Aorta (tissue), 5 donors: Measurements from ENCODE around the gene RAB19. TPM values are rescaled to one million over a fixed set of nuclear protein-coding genes. Genes with fewer than 3 reads are reported as not detected.

Experiments used
- ATAC-seq: fragments of 200-7000 bp; cut with Tn5 transposase; one replicate; pipeline ENCODE4 v1.9.1; 2022; ENCODE audit warnings: moderate library complexity; ENCODE audit not compliant: low FRiP score
- DNase-seq, 2 donors: peaks; one replicate each; pipeline ENCODE4 v3.0.0-alpha.2; 2020
- H3K27ac ChIP-seq, 2 donors: one replicate each; pipeline ENCODE4 v1.5.1; 2013; ENCODE audit warnings: low read length in 2 of 2, mild to moderate bottlenecking in 2 of 2, moderate library complexity in 2 of 2, control low read depth in 1 of 2, inconsistent platforms in 1 of 2, low read depth in 1 of 2
- H3K27me3 ChIP-seq, 2 donors: one replicate each; pipeline ENCODE4 v1.6.1; 2013; ENCODE audit warnings: control low read depth in 1 of 2, low read length in 1 of 2, mild to moderate bottlenecking in 1 of 2, moderate library complexity in 1 of 2; ENCODE audit not compliant: insufficient read depth in 2 of 2, control insufficient read depth in 1 of 2
- H3K36me3 ChIP-seq, 2 donors: one replicate each; pipeline ENCODE4 v1.6.1; 2013; ENCODE audit warnings: control low read depth in 1 of 2, low read length in 1 of 2, mild to moderate bottlenecking in 1 of 2; ENCODE audit not compliant: insufficient read depth in 2 of 2, control insufficient read depth in 1 of 2
- H3K4me1 ChIP-seq, 2 donors: one replicate each; pipeline ENCODE4 v1.6.1; 2013; ENCODE audit warnings: low read length in 2 of 2, control low read depth in 1 of 2, mild to moderate bottlenecking in 1 of 2, moderate library complexity in 1 of 2; ENCODE audit not compliant: insufficient read depth in 2 of 2, control insufficient read depth in 1 of 2
- H3K4me3 ChIP-seq, 2 donors: one replicate each; pipeline ENCODE4 v1.5.1; 2013; ENCODE audit warnings: low read length in 2 of 2, control low read depth in 1 of 2, mild to moderate bottlenecking in 1 of 2
- H3K9me3 ChIP-seq: one replicate; pipeline ENCODE4 v1.6.1; 2013; ENCODE audit warnings: mild to moderate bottlenecking, low read length; ENCODE audit not compliant: control insufficient read depth
- WGBS, 2 donors: extraction: QIAGEN DNeasy Blood & Tissue Kit; methylation state at CpG; one replicate each; pipeline ENCODE4 v1.1.7; 2013; 5-methylcytosine and 5-hydroxymethylcytosine counted together
- intact Hi-C, 2 donors: fragments of 100-400 bp; cut with DNase I; formaldehyde crosslinking; loops; one replicate each; pipeline versions ENCODE4 v1.14.2 to v1.15.0; 2022
- polyA plus RNA-seq, 2 donors: library from polyadenylated mRNA; stranded (reverse); fragments of 200-250 nt; gene quantifications; one replicate each; pipeline ENCODE4 v1.2.3, GENCODE V29; 2013
- total RNA-seq, 2 donors: library from RNA; stranded (reverse); fragmentation: NEBNext Ultra II Directional; extraction: Animal tissue kit (Norgen Biotek cat#: 25700); gene quantifications; one replicate each; pipeline ENCODE4 v1.2.1, GENCODE V29; 2021
- donor health status: healthy with polysubstance abuse.
- donor health status: Bipolar disorder and iron deficiency.
- donor health status: DM: no; HTN: no; CAD: no.
- donor health status: DM: no; HTN: no; CAD: no.
- donor health status: DM: yes; HTN: yes; CAD: no.

RAB19 gene
- total and polyA plus RNA-seq, 4 donors: not detected

DNA sequence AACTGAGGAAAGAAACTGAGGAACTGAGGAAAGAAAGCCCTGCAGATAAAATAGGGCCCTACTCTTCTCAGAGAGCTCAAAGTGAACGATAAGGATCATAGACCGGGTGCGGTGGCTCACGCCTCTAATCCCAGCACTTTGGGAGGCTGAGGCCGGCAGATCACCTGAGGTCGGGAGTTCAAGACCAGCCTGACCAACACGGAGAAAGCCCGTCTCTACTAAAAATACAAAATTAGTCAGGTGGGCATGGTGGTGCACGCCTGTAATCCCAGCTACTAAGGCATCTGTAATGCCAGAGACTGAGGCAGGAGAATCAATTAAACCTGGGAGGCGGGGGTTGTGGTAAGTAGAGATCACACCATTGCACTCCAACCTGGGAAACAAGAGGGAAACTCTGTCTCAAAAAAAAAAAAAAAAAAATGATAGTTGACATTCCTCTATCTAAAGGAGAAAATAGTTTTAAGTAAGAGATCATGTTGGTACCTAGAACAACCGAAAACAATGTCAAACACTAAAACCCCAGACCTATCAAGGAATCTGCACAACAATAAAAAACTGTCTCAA, 72.9 kb downstream of the RAB19 start:
- intact Hi-C loops: loop anchor here (5.0 to 10.0 kb wide), 2 partner anchors 176 to 538 kb away; partner anchors contain the start of gene MRPS33 (in 1 of the 2)
- H3K4me3 ChIP-seq: no peak overlapping the region

More for the DNA sequence above, 72.9 kb downstream of the RAB19 start:
- H3K27ac ChIP-seq: no peak overlapping the region
- no peaks in the 10 kb centered on the region for H3K36me3 ChIP-seq
- H3K4me1 ChIP-seq: no peaks in the 10 kb centered on the region
- DNase-seq: no peak
- H3K9me3 ChIP-seq: no peaks in the 10 kb centered on the region
- ATAC-seq: no peak
- WGBS, 2 donors: 75 to 79% methylated on average over 11 of the region's 11 CpGs
- no peaks in the 10 kb centered on the region for H3K27me3 ChIP-seq

Other genes starting within 250 kb of the RAB19 start
- gene KDM7A, start 227.1 kb upstream of the RAB19 start, total RNA-seq: 10 to 100 TPM; 19.5 to 24.9 TPM
- gene KDM7A, start 227.1 kb upstream of the RAB19 start, polyA plus RNA-seq: 1 to 10 TPM; 4.1 to 9.5 TPM
- gene SLC37A3, start 5.5 kb upstream of the RAB19 start, total RNA-seq: 10 to 100 TPM; 47.1 to 58.5 TPM
- 10 to 100 TPM; 22.8 to 44.4 TPM for gene SLC37A3, start 5.5 kb upstream of the RAB19 start, polyA plus RNA-seq
- gene MKRN1, start 75.4 kb downstream of the RAB19 start, total RNA-seq: 10 to 100 TPM; 68.5 to 69.2 TPM
- 10 to 100 TPM; 51.2 to 51.8 TPM for gene MKRN1, start 75.4 kb downstream of the RAB19 start, polyA plus RNA-seq
- 10 to 100 TPM in 1 of 2 donors, 1 to 10 TPM in 1; 5.9 to 19.2 TPM for gene DENND2A, start 236.8 kb downstream of the RAB19 start, total RNA-seq
- gene DENND2A, start 236.8 kb downstream of the RAB19 start, polyA plus RNA-seq: 1 to 10 TPM; 1.4 to 1.8 TPM